Stimulated activated CD8-positive, alpha-beta memory T cell treated with anti-CD3 and anti-CD28 coated beads, Interleukin-15, amount 100 ng/mL, for 4 hours (primary cell): ENCODE data around the gene TEAD1.

Source experiments
- DNase-seq, 2 donors: peaks; one replicate each; pipeline ENCODE4 v3.0.0-alpha.2; 2020; ENCODE audit warnings: low read depth in 2 of 2

The TEAD1 gene

DNA sequence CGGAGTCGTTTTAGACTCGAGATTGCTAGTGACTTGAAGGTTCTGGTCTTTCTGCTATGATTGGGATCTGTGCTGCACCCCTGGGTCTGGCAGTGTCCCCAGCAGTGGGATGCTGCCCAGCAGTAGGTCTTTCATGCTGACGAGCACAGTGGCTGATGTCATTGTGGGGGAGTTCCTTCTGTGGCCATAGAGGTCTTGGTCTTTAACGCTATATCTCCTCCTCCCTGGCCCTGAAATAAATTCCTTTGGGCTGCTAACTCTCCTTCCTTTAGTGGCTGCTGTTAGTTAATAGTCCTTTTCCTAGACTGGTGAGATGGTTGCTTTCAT lies 136.3 kb downstream of the TEAD1 start:
- DNase-seq = no peak

DNA sequence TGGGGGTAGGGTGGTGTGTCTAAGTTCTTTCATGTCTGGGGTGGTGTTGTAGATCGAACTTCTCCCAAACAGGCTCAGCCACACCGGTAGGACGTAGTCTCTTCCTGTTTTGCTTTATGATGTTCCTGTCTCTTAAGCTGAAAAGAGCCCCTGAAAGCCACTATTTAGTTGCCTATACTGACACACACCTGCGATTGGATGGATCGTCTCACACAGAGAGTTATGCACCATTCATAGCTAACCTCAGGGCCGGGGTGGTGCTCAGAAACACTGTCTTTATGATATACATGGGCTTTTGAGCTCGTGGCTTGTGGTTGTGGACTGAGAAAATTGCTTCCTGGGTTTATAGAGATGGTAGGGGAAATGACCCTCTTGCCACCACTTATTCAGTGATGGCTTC lies 137.6 kb downstream of the TEAD1 start:
- no peak for DNase-seq

DNA sequence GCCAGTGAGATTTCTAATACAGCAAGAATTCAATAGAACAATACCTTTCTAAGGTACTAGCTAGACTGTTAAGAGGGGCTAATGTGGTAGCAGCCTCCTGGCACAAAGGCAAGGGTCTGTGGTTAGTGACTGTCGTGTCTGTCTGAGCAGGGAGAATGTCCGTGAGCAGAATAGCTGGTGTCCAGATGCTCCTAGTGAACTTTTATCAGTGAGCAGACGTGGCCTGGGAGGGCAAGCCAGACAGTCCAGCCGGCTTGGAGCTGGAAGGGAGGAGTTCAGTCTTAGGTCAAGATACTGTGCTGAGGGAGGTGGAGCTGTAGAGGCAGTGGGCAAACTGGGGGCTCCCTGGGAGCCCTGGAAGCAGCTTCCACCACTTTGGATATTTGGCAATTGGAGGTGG lies 138.6 kb downstream of the TEAD1 start:
- DNase-seq = no peak

DNA sequence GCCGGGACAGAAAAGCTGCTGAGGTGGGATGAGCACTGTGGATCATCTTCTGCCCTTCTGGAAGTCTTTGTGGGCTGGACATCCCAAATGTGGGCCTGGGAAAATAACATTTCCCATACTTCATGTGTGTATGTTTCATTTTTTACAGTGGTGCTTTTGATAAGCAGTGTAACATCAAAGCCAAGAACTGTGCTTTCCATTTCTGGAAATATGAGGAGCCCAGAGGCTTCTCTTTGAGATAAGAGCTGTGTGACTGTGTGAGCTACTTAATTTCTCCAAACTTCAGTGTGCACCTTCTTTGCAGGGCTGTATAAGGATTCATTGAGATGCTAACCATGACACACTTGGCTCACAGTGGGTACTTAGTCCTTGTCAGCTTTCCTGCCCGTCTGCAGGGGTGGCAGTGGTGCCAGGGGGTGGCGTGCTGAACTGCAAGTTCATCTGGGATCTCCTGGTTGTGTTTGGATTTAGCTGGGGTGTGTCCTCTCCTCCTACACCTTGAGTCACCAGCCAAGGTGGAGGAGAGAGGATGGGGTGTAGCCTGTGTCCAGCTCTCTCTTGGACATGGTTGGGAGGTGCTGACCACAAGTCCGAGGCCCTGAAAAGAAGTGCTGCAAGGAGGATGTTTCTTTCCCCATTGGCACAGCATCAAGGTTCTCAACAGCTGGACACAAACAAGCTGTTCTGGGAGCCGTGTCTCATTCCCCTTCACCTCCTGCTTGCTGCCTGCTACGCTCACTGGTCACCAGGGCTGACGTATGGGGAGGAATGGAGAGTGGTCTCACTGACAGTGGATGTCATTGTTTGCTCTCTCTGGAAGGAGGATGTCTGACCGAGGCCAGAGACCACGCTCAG lies 139.4 kb downstream of the TEAD1 start:
- no peak for DNase-seq

DNA sequence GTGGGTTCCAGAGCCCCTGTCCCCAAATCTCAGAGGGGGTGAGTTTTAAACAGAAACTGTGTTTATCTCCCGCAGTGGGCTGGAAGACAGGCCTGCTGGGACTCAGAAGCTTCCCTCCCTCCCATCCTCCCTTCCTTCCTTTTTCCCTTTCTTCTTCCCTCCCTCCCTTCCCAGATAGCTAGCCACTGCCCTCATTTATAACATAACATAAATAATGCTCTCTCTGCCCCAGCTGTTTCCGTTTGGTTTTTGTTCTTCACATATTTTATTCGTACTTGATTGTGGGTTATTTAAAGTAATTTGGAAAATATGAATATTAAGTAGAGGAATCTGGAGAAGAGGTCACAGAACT lies 140.9 kb downstream of the TEAD1 start:
- DNase-seq = no peak

DNA sequence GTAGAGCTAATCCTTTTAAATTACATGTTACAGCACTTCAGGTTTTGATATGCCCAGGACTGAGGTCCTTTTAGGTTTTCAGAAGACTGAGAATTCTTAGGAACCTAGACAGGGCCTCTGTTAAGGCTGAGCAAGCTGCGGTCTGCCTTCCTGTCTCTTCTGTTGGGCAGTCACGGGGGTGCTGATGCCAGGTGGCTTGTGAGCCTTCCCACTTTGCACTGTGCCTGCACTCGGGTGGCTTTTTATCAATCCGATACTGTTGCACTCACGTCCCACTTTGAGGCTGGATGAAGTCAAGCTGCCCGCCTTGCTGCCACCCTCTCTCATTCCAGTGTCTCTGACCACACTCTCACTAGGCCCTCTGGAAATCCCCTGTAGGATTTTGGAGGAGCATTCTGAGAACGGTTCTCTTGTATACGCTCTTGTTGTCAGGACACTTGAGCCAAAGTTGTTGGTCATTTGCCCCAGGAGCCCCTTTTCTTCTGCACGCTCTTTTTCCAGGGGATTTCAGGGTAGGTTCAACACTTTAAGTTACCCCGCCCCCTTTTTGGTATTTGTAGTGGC lies 141.8 kb downstream of the TEAD1 start:
- DNase-seq = no peak

DNA sequence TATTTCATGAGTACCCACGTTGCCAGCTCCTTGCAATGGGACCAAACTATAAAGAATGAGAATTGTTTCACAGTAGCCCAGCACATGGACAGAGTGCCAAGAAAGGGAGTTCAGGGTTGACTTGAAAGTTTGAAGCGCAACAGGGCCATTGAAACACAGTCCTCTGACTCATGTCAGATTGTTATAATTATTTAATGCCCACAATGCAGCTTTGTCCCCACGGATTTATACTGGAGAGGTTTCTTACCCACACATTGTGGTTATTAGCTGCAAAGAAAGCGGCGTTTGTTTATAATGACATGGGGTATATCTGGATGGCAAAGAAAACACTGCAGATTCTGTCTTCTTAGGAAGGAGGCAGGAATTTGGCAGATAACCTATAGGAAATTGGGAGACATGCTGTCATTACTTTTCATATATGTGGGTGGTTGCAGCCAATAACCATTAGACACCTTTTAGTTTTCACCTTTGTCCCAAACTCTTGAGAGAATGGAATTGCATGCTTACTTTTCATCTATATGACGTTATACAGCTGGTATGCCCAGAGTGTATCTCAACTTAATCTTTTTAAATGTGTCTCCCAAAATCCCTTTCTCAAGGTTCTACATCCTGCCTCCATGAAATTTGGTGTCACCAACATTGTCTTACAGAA lies 143.6 kb downstream of the TEAD1 start:
- no peak for DNase-seq

DNA sequence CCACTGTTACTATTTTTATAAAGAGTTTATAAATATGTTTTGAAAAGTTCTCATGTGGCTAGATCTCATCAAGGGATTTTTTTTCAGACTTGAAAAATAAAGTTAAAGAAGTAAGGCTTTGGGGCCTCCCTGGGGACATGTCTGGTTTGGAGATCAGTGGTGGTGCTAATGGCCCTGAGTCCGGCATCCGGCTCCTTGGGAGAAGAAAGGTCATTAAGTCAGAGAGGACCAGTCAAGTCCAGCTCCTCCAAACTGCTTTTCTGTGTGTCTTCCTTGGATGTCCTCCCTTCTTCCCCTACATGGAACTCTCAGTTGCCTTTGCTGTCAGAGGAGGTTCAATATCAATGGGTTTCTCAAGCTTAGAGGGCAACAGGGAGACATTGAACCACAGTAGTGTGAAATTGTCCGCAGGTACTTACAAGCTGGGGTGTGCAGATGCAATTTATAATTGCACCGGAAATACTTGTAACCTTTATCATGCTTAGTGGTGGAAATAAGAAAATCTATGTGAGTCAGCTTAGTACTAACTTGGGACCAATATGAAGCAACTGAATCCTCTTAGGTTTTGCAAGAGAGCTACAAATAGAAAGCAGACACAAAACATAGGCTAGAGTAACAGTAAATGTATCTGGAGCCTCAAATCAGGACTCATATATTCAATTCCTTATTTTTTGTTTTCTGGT lies 144.3 kb downstream of the TEAD1 start:
- DNase-seq = no peak

DNA sequence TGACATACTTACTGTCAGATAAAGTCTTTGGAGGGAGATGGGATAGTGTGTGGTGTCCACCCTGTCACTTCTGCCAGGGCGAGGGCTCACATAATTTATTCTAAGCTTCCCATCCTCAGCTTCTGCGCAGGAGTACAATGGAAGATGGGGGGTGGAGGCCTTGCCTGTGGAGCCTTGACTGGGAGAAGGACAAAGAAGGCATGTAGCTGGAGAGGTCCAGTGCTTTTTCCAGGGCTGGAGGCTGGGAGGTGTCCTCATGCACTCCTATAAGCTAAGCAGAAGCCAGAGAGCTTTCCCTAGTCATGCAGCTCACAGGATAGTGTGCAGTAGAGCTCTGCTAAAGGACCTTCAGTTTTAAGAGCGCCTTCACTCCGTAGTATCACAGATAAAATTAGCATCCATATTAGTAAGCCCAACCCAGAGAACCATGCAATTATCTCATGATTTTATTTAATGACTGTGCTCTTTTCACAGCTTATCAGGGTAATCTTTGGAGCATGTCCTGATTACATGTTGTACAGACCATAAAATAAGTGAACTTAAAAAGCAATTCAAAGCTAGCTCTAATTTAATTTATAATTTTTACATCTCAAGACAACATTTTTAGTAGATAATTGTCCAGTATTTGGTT lies 148.3 kb downstream of the TEAD1 start:
- no peak for DNase-seq

DNA sequence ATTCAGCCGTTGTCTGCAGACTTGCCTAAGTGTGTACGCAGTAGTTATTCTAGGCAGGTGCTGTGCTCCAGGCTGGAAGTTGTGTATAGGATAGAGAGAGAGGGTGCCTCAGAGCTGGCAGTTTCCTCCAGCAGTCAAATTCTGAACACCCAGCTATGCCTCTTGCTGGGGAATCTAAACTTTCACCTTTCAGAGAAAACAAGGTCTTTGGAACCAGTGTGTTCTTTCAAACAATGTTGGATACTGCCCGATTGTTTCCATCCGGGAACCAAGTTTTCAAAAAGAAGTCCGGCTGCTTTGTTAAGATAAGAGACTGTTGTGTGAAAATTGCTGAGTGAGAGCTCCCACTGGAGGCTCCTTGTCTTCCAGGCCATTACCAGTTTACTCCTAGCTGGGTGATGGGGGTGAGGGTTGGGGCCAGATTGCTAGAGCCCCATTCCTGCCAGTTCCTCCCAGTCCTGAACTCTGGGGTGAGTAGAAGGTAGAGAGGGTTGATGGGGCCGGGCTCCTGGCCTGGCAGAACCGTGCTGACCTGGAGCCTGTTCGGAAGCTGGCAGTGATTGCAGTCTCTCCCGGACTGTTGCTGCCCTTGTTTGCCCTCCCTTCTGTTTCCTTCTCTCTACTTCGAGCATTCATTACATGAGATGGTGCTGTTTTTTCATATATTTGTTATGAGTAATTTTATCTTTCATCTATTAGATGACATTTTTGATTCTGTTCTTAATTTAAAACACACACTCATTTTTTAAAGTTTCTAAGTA lies 150.2 kb downstream of the TEAD1 start:
- DNase-seq = no peak

DNA sequence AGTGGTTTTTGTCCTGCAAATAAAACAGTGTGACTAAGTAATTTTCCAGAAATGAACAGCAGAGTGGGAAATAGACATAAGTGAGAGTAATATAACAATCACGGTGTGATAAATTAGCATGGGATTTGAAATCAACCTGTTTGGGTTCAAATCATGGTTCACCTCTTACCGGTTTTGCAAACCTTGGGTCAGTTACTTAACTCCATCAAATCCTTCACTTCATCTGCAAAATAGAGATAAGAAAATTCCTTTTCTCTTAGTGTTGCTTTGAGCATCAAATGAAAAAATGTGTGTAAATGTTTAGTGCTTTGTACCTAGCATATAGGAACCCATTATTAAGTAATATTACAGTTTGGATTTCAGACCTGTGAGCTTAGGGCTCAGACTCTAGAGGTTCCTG lies 152.2 kb downstream of the TEAD1 start:
- DNase-seq = no peak

DNA sequence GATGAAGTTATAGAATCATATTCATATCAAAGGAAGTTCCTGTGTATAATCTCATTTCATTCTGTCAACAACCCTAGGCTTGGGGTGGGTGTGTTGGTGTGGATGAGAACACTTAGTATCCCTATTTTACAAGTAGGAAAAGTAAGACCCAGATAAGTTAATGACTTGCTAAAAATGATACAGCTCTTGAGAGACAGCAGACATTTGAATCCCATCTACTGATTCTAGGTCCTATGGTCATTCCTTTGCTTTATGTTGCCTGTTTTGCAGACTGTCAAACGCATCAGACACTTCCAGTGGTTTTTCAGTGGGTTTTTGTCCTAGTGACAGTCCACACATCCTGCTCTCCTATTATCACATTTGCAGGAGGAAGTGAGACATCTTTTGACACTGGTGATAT lies 153.1 kb downstream of the TEAD1 start:
- DNase-seq = no peak

DNA sequence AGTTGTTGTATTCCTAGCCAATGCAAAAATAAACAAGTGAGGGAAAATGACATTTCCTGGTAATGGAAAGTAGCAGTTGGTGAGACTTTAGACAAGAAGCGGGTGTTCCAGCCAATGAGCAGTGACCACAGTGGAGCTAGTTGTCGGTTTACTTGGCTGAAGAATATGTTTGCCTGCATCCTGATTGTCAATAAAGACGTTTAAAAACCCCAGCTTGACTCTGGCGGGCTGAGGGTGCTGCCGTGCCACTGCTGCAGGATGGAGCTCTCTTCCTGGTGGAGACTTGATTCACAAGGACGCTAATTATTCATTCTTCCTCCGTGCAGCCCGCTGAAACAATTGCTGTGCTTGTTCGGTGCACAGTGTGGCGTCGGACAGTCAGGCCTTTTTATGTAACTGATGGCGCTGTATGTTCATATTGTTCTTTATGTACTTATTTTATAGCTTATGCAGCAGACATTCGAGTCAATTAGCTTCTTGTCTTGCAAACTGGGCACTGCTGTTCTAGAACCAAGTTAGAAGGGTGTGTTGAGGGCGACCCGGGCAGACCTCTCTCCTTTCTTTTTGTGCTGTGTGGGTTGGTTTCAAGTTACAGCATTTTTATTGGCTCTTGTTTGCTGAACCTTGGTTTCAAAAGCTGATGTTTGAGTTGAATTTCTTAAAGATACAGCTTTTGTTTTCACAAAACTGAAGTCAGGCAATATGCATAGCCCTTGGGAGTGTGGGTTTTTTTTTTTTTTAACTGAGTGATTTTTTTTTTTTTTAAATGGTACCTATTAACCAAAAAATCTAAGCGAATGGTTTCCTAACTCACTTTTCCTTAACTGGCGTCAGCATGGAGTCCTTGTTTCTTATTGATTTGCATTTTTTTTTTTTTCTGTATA lies 153.9 kb downstream of the TEAD1 start:
- DNase-seq = no peak

DNA sequence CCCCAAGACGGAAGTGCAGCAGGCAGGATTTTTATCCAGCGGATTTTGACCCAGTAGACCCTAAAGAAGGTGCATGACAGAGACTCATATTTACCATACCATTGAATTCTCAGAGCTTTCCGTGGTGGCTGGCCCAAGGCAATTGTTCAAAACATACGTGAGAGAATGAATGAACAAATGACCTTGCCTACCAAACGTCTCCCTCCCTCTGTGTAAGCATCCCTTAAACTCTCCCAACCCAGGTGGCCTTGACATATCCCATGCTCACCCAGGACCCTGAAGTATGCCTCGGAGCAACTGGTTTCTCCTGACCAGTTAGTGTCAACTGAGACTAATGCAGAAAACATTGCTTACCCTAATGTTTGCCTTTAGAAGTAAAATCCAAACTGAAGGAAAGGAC lies 154.9 kb downstream of the TEAD1 start:
- DNase-seq = no peak

DNA sequence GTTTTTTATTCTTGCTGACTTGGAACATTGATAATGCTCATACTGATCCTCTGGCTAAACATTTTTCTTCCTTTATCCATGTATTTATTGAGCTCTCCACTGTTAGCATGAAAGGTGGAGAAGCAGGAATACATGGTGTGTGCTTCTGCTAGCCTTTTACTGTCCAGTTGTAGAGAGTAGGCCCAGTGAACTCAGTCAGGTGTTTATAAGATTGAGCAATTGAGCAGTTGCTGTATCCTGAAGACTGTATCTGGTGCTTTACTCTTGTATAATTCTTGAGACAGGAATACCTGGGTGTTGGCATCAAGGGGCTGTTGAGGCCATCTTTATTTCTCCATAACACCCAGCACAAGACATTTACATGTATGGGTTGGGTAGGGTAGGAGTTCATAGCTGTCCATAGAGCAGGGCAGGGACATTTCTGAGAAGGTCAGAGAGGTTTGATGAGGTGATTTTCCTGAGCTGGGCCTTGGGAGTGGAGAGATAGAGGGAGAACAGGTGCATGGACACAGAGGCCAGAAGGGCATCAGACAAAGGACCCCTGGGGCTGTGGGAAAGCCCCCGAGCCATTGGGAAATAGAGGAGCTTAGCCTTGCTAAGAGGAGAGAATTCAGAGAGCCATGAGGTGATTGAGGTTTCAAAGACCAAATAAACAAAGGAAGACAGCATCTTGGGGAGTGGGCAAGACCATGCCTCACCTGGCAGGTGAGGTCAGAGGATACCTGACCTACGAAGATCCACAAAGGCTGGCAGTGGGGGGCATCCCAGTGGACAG lies 155.5 kb downstream of the TEAD1 start:
- DNase-seq = no peak

DNA sequence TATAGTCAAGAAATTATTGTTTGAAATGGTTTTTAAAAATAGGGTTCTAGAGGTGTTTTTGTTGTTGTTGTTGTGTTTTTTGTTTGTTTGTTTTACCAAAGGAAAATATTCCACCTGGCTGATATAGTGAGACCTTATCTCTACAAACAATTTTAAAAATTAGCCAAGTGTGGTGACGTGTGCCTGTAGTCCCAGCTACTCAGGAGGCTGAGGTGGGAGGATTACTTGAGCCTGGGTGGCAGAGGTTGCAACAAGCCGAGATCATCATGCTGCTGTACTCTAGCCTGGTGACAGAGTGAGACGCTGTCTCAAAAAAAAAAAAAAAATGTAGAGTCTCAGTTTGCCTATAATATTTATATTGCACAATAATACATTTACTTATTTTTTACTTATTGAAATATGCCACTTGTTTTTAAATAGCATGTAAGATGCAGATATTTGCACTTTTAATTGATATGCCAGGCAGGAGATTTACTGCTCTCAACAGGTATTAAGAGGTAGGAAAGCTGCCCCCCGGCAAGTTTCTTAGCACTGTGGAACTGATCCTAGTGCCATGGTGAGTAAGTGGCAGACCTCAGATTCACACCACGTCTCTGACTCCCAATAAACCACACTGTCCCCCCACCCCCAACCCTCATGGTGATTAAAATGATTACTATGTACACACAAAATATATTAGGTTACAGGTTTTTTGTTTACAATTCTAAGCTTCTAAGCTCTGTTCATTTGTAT lies 157.4 kb downstream of the TEAD1 start:
- no peak for DNase-seq

DNA sequence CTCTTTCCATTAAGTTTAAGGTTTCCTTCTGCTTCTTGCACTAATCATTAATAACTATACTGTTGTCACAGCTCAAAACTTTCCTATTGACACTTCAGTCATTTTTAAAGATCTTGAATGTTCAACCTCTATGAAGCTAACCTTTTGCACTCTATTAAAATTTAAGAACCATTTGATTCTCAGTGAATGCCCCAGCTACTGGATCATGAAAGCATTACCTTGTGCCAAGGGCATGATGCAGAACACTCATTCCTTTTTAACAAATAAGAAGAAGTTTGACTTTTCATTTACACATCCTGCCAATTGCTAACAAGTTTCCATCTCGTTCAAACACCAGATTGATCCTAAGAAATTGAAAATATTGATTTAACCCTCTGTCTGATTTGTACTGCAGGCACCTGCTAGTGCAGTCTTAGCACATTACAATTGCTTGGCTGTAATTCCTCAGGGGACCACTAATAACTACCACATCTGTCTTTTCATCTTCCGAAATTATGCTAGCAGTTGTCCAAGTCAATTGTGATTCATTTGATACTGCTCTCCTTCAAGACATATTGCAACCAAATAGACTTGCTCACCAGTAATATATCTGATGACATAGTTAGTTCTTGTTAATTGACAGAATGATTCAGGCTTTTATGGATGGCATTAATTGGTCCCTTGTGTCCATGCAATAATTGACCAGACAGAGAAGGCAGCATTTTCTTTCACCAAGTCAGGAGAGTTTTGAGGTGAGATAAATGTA lies 158.4 kb downstream of the TEAD1 start:
- no peak for DNase-seq

DNA sequence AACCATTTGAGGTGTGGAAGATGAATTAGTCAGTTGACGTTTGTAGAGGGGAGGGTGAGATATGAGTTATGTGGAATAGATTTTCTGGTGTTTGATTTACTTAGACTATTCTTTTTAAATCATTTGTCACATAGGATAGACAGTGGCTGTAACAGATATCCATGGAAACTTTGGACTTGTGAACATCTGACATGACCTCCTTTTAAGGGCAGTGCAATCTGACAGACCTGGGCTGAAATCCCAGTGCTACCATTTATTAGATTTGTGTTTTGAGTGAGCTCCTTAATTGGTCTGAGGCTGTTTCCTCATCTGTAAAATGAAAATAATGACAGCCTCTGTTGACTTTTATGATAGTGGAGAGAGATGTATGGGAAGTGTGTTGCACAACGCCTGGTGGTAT lies 159.9 kb downstream of the TEAD1 start:
- no peak for DNase-seq
